Lower lobe of right lung (tissue), 2 donors: ENCODE results near the gene MYO5B. TPM values are rescaled to one million over a fixed set of nuclear protein-coding genes. Genes with fewer than 3 reads are reported as not detected.

Experiments
- ATAC-seq, 2 donors: fragments of 200-7000 bp; cut with Tn5 transposase; one replicate each; pipeline ENCODE4 v1.9.1; 2020 to 2022; ENCODE audit warnings: mild to moderate bottlenecking in 2 of 2, moderate library complexity in 2 of 2
- DNase-seq: peaks from one replicate; pipeline ENCODE4 v3.0.0-alpha.2; 2020
- H3K27ac ChIP-seq: fragments of 200-600 bp; one replicate; pipeline ENCODE4 v1.8.0; 2022
- H3K27me3 ChIP-seq: fragments of 200-600 bp; one replicate; pipeline ENCODE4 v1.8.0; 2022; ENCODE audit warnings: low read depth
- H3K36me3 ChIP-seq: fragments of 200-600 bp; one replicate; pipeline ENCODE4 v1.8.0; 2022; ENCODE audit warnings: mild to moderate bottlenecking
- H3K4me1 ChIP-seq: fragments of 200-600 bp; one replicate; pipeline ENCODE4 v1.8.0; 2022
- H3K4me3 ChIP-seq: fragments of 200-600 bp; one replicate; pipeline ENCODE4 v1.8.0; 2022; ENCODE audit warnings: mild to moderate bottlenecking
- H3K9me3 ChIP-seq: fragments of 200-600 bp; one replicate; pipeline ENCODE4 v1.8.0; 2022
- intact Hi-C: fragments of 100-400 bp; cut with DNase I; formaldehyde crosslinking; loops from one replicate; pipeline ENCODE4 v1.11.0; 2022
- total RNA-seq: library from RNA; stranded (reverse); fragmentation: NEBNext Ultra II Directional; extraction: Animal tissue kit (Norgen Biotek cat#: 25700); gene quantifications from one replicate; pipeline ENCODE4 v1.2.1, GENCODE V29; 2021
- TF ChIP-seq, protein P1 (sequence below): fragments of 200-600 bp; IDR thresholded peaks from one replicate; pipeline ENCODE4 v1.8.0; 2022; ENCODE audit warnings: antibody characterized with exemption, mild to moderate bottlenecking
- donor health status: DM: no; HTN: yes; CAD: no; lungs with severe emphysema.

The MYO5B gene
- total RNA-seq, 1 donor from 2014 or later, result 23.3 TPM

DNA sequence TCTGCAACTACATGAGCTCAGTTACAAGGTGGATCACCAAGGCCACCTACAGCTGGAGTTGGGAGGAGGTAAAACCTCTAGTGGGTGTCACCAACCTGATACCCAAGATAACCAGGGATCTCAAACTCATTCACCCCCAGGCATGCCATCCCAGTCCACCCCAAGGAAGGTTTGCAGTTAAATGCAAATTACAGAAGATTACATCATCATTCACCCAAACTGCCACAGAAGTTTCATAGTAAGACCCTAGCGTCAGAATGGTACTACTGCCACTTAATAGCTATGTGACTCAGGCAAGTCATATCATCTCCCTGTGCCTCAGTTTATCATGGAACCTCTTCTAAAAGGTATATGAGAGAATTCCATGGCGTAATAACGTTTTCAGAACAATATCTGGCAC lies 111.2 kb downstream of the MYO5B start:
- H3K36me3 ChIP-seq, result no peaks in the 10 kb centered on the region
- H3K27me3 ChIP-seq, result no peaks in the 10 kb centered on the region
- no peaks in the 10 kb centered on the region for H3K4me1 ChIP-seq
- TF ChIP-seq, protein P1, sequence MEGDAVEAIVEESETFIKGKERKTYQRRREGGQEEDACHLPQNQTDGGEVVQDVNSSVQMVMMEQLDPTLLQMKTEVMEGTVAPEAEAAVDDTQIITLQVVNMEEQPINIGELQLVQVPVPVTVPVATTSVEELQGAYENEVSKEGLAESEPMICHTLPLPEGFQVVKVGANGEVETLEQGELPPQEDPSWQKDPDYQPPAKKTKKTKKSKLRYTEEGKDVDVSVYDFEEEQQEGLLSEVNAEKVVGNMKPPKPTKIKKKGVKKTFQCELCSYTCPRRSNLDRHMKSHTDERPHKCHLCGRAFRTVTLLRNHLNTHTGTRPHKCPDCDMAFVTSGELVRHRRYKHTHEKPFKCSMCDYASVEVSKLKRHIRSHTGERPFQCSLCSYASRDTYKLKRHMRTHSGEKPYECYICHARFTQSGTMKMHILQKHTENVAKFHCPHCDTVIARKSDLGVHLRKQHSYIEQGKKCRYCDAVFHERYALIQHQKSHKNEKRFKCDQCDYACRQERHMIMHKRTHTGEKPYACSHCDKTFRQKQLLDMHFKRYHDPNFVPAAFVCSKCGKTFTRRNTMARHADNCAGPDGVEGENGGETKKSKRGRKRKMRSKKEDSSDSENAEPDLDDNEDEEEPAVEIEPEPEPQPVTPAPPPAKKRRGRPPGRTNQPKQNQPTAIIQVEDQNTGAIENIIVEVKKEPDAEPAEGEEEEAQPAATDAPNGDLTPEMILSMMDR, result no peak
- H3K4me3 ChIP-seq, result no peak overlapping the region
- no peak overlapping the region for H3K27ac ChIP-seq
- H3K9me3 ChIP-seq, result no peaks in the 10 kb centered on the region
- intact Hi-C loops, result no loop called here
- DNase-seq (no peak), ATAC-seq (no peak)

DNA sequence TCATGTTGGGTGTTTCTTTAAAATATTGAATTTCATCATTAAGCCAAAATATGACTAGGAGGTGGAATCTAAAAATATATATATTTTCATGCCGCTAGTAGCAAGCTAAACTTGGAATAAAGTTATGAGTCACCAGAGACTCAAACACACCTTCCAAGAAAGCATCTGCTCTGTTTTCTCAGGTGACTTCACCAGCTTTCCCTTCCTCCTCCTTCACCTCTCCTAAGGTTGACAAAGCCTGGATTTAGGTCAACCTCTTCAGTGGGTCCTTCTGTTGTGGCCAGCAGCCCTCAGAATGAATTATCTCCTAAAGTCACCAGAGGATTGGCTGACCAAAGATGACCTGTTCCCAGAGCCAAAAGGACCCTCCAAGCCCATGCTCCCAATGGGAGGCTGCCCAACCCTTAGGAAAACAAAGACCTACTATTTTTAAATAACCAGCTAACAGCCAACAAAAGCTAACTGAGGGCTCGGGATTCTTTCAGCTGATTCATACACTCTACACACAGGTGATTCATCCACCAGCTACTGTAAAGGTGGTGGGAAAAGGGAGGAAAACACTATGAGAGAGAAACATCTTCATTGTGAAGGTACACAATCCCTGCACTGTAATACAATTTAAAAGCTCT lies 113.9 kb downstream of the MYO5B start:
- TF ChIP-seq, protein P1, result no peak
- DNase-seq (no peak), ATAC-seq (peak; percentile 38 to 79)
- H3K4me1 ChIP-seq, result no peaks in the 10 kb centered on the region
- H3K4me3 ChIP-seq, result no peak overlapping the region
- H3K9me3 ChIP-seq, result no peaks in the 10 kb centered on the region
- intact Hi-C loops, result no loop called here
- H3K36me3 ChIP-seq, result no peaks in the 10 kb centered on the region
- no peak overlapping the region for H3K27ac ChIP-seq
- no peaks in the 10 kb centered on the region for H3K27me3 ChIP-seq

DNA sequence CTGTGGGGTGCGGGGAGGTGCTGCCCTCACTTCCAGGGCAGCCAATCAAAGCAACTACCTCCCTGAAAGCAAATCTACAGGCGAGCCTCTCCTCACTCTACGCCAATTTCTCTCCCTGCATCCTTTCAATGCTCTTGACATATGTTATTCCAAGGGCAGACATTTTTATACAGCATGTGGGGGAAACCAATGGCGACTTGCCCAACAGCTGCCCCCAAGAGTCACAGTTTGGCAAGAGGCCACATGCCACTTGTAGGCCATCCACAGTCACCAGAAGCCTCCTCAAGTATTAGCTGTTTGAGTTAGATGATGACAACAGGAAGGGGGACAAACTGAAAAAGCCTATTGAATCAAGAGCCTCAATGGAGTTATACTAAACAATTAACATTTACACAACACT lies 114.6 kb downstream of the MYO5B start:
- Histone ChIP-seq H3K36me3 (no peaks in the 10 kb centered on the region), H3K9me3 (no peaks in the 10 kb centered on the region), H3K27ac (no peak overlapping the region), H3K4me1 (no peaks in the 10 kb centered on the region), H3K4me3 (no peak overlapping the region), H3K27me3 (no peaks in the 10 kb centered on the region)
- DNase-seq (no peak), ATAC-seq (no peak)
- intact Hi-C loops, result no loop called here
- TF ChIP-seq, protein P1, result no peak

DNA sequence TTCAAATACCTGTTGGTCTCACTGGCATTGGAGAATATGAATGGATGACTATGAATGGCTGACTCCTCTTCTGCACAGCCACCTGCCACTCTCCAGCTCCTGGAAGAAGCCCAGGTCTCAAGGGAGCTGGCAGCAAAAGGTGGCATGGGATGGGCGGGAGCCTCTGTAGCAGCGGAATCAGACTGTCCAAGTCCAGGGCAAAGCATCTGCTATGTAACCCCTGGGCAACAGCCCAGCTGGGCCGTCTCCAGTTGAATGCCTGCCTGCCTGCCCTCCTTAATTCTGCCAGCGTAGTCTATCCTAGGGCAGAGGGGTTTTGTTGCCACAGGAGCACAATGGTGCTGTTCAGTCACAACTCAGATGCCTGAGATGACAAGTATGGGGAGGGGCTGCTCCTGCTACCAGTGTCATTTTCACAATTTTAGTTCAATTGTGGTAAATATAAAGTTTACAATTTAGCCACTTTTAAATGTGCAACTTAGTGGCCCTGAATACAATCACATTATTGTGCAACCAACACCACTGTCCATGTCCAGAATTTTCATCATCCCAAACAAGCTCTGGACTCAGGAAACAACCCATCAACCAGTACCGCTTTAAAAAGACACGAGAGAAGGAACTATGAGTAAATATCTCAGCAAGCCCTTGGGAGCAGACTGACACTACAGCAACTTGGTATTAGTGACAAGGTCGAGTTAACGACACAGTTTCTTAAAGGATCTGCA lies 115.2 kb downstream of the MYO5B start:
- Histone ChIP-seq H3K4me3 (no peak overlapping the region), H3K27ac (no peak overlapping the region), H3K27me3 (no peaks in the 10 kb centered on the region), H3K4me1 (no peaks in the 10 kb centered on the region), H3K9me3 (no peaks in the 10 kb centered on the region), H3K36me3 (no peaks in the 10 kb centered on the region)
- peak; percentile 57 for DNase-seq
- TF ChIP-seq, protein P1, result no peak
- intact Hi-C loops, result no loop called here
- peak; percentile 67 to 76 for ATAC-seq

DNA sequence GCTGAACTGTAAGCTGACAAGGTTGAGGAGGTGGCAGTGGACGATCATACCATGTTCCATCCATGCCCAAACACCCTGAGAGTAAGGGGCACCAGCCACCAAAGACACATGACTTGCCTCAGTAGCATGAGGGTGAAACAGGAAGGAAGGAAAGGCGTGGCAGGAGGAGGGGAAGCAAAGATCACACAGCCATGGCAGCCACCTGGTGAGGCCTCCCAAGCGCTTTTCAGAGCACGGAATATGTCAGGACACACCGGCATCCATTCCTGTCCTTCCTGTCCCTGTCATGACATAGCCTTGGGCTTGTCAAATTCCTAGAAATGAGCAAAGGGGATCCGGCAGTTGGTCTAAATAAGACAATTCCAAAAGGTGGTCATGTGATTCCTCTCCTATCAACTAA lies 118.7 kb downstream of the MYO5B start:
- Histone ChIP-seq H3K4me1 (no peaks in the 10 kb centered on the region), H3K27me3 (no peaks in the 10 kb centered on the region), H3K36me3 (no peaks in the 10 kb centered on the region), H3K4me3 (no peak overlapping the region), H3K27ac (no peak overlapping the region), H3K9me3 (no peaks in the 10 kb centered on the region)
- ATAC-seq, result no peak
- TF ChIP-seq, protein P1, result no peak
- intact Hi-C loops, result no loop called here
- DNase-seq, result no peak
